WTC11 (cell line): Measurements from ENCODE around the gene FOXL1. TPM values are rescaled to one million over a fixed set of nuclear protein-coding genes. Genes with fewer than 3 reads are reported as not detected.

Experiments
- ATAC-seq: fragments of 200-7000 bp; cut with Tn5 transposase; 2 replicates; pipeline ENCODE4 v1.10.0; 2021; ENCODE audit warnings: mild to moderate bottlenecking, moderate library complexity
- CTCF ChIA-PET: fragments of 300-600 bp; sonication (Branson Sonifier 250); formaldehyde crosslinking; loops from one replicate; lab custom pipeline; 2021; ENCODE audit warnings: antibody characterized with exemption; lab: Charles Lee
- POLR2A ChIA-PET: fragments of 350-600 bp; sonication (Branson Sonifier 250); formaldehyde crosslinking; loops from one replicate; lab custom pipeline; 2021; ENCODE audit warnings: antibody characterized with exemption; lab: Charles Lee
- DNase-seq: peaks from one replicate; pipeline ENCODE4 v3.0.0; 2021; ENCODE audit warnings: low spot score
- H3K27ac Mint-ChIP-seq: 2 replicates; pipeline ENCODE4 v1.8.0; 2021; ENCODE audit warnings: mixed read lengths
- H3K27me3 Mint-ChIP-seq: 2 replicates; pipeline ENCODE4 v1.8.0; 2021; ENCODE audit warnings: low read depth, mild to moderate bottlenecking, moderate library complexity, mixed read lengths
- H3K36me3 Mint-ChIP-seq: 2 replicates; pipeline ENCODE4 v1.8.0; 2021; ENCODE audit warnings: mixed read lengths
- H3K4me1 Mint-ChIP-seq: 2 replicates; pipeline ENCODE4 v1.8.0; 2022; ENCODE audit warnings: mixed read lengths
- H3K4me3 Mint-ChIP-seq: 2 replicates; pipeline ENCODE4 v1.8.0; 2021; ENCODE audit warnings: mild to moderate bottlenecking, moderate library complexity, mixed read lengths
- H3K9me3 Mint-ChIP-seq: 2 replicates; pipeline ENCODE4 v1.8.0; 2021; ENCODE audit warnings: mixed read lengths
- CREM ChIP-seq: sonication (generic); formaldehyde crosslinking; IDR thresholded peaks from 2 replicates; pipeline ENCODE4 v1.8.1; 2022; ENCODE audit warnings: mild to moderate bottlenecking, missing genetic modification reagents, moderate library complexity
- FOXJ3 ChIP-seq: sonication (generic); formaldehyde crosslinking; IDR thresholded peaks from 2 replicates; pipeline ENCODE4 v1.9.0; 2021; ENCODE audit warnings: missing genetic modification reagents, mild to moderate bottlenecking, borderline replicate concordance
- GTF2I ChIP-seq: fragments of 250-450 bp; sonication (Bioruptor Pico); conservative IDR thresholded peaks from 2 replicates; pipeline ENCODE4 v1.4.0; 2021; ENCODE audit warnings: mild to moderate bottlenecking
- KAT7 ChIP-seq: sonication (generic); formaldehyde crosslinking; IDR thresholded peaks from 2 replicates; pipeline ENCODE4 v1.8.1; 2023; ENCODE audit warnings: missing genetic modification reagents, mild to moderate bottlenecking, borderline replicate concordance
- MXD4 ChIP-seq: fragments of 250-450 bp; sonication (Bioruptor Pico); IDR thresholded peaks from 2 replicates; pipeline ENCODE4 v1.8.0; 2021; ENCODE audit warnings: mild to moderate bottlenecking, moderate library complexity, borderline replicate concordance
- NR1H2 ChIP-seq: sonication (generic); formaldehyde crosslinking; IDR thresholded peaks from 2 replicates; pipeline ENCODE4 v1.9.0; 2021; ENCODE audit warnings: mild to moderate bottlenecking, moderate library complexity, missing genetic modification reagents
- OVOL2 ChIP-seq: fragments of 250-450 bp; sonication (Bioruptor Pico); IDR thresholded peaks from 2 replicates; pipeline ENCODE4 v1.9.0; 2021; ENCODE audit warnings: mild to moderate bottlenecking, borderline replicate concordance
- SMAD3 ChIP-seq: sonication (generic); formaldehyde crosslinking; IDR thresholded peaks from 2 replicates; pipeline ENCODE4 v1.8.0; 2022; ENCODE audit warnings: missing genetic modification reagents, mild to moderate bottlenecking, borderline replicate concordance
- SOX15 ChIP-seq: fragments of 250-450 bp; sonication (Bioruptor Pico); IDR thresholded peaks from 2 replicates; pipeline ENCODE4 v1.9.0; 2021; ENCODE audit warnings: mild to moderate bottlenecking
- ZNF138 ChIP-seq: sonication (generic); formaldehyde crosslinking; conservative IDR thresholded peaks from 2 replicates; pipeline ENCODE4 v1.8.1; 2022; ENCODE audit warnings: mild to moderate bottlenecking, moderate library complexity, missing genetic modification reagents
- ZNF263 ChIP-seq: sonication (generic); formaldehyde crosslinking; IDR thresholded peaks from 2 replicates; pipeline ENCODE4 v1.8.1; 2022; ENCODE audit warnings: low read depth, mild to moderate bottlenecking, moderate library complexity, missing genetic modification reagents
- ZNF317 ChIP-seq: sonication (generic); formaldehyde crosslinking; IDR thresholded peaks from 2 replicates; pipeline ENCODE4 v1.8.1; 2023; ENCODE audit warnings: low read depth, mild to moderate bottlenecking, moderate library complexity, missing genetic modification reagents, borderline replicate concordance
- ZNF396 ChIP-seq: fragments of 250-450 bp; sonication (Bioruptor Pico); IDR thresholded peaks from 2 replicates; pipeline ENCODE4 v1.8.0; 2021; ENCODE audit warnings: mild to moderate bottlenecking, moderate library complexity, borderline replicate concordance
- ZNF416 ChIP-seq: fragments of 250-450 bp; sonication (Bioruptor Pico); IDR thresholded peaks from 2 replicates; pipeline ENCODE4 v1.9.0; 2021; ENCODE audit warnings: mild to moderate bottlenecking, inconsistent platforms
- total RNA-seq: library from RNA; stranded (reverse); gene quantifications from 3 replicates; pipeline ENCODE4 v1.2.3, GENCODE V29; 2021
- TF ChIP-seq, protein P1 (sequence below): sonication (generic); formaldehyde crosslinking; IDR thresholded peaks from 2 replicates; pipeline ENCODE4 v1.8.0; 2022; ENCODE audit warnings: missing genetic modification reagents
- TF ChIP-seq, protein P2 (sequence below): sonication (generic); formaldehyde crosslinking; IDR thresholded peaks from 2 replicates; pipeline ENCODE4 v1.8.1; 2022; ENCODE audit warnings: missing genetic modification reagents, borderline replicate concordance
- TF ChIP-seq, protein P3 (sequence below): sonication (generic); formaldehyde crosslinking; IDR thresholded peaks from 2 replicates; pipeline ENCODE4 v1.8.1; 2022; ENCODE audit warnings: low read depth, missing genetic modification reagents, borderline replicate concordance
- TF ChIP-seq, protein P4 (sequence below): fragments of 250-450 bp; sonication (Bioruptor Pico); IDR thresholded peaks from 2 replicates; pipeline ENCODE4 v1.9.0; 2021; ENCODE audit warnings: mild to moderate bottlenecking
- TF ChIP-seq, protein P5 (sequence below): fragments of 250-450 bp; sonication (Bioruptor Pico); IDR thresholded peaks from 2 replicates; pipeline ENCODE4 v1.8.0; 2021; ENCODE audit warnings: mild to moderate bottlenecking

FOXL1 gene
- total RNA-seq, 1 experiment from 2014 or later: 0.33 TPM

DNA sequence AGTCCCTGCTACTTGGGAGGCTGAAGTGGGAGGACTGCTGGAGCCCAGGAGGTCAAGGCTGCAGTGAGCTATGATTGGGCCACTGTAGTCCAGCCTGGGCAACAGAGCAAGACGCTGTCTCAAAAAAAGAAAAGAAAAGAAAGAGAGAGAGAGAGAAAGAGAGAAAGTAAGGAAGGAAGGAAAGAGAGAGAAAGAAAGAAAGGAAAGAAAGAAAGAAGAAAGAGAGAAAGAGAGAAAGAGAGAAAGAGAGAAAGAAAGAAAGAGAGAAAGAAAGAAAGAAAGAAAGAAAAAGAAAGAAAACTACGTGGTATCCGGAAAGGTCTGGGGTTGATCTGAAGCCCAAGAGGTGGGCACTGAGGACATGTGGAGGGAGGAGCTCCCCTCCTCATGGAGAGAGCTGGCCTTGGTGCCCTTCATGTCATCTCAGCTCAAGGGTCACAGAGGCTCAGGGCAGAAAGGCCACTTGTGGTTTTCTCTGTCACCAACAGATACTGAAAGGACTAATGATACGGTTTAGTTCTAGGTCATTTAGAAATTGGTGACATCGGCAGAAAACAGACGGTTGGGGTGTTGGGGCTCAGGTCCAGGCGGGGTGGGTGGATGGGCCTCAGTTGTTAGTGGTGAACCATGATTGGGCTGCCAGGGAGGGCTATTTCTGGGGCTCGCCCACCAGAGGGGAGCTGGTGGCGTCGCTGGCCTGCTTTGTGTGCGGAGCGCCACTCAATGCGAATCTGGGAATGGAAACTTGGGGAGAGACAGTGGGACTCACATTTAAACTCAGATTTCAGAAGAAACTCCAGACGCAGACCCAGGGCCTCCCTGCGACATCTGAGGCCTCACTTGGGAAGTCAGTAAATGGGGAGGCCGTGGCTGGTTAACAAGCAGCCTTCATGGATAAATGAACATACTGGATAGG lies 44.6 kb downstream of the FOXL1 start:
- no peaks in the 10 kb centered on the region for H3K27me3 Mint-ChIP-seq
- CTCF ChIA-PET: interaction anchor here (1.1 kb wide), 1 partner anchor 424 kb away, joined by 3 read pairs; no protein-coding TSS in a partner anchor
- ATAC-seq: no peak
- DNase-seq: no peak
- H3K4me3 Mint-ChIP-seq: no peak overlapping the region
- peaks cover 8% of the 10 kb centered on the region for H3K4me1 Mint-ChIP-seq
- POLR2A ChIA-PET: no interaction called here
- H3K9me3 Mint-ChIP-seq: 0 out of 2 replicates have a peak, but pooled peaks cover 4% of the 10 kb centered on the region
- H3K36me3 Mint-ChIP-seq: no peaks in the 10 kb centered on the region
- TF ChIP-seq GTF2I (no peak), SOX15 (CRISPR knock-in tag) (no peak), MXD4 (CRISPR knock-in tag) (no peak), NR1H2 (CRISPR knock-in tag) (no peak), ZNF317 (no peak), FOXJ3 (CRISPR knock-in tag) (no peak), ZNF396 (CRISPR knock-in tag) (no peak), ZNF263 (CRISPR knock-in tag) (no peak), SMAD3 (CRISPR knock-in tag) (no peak)
- TF ChIP-seq, protein P1, sequence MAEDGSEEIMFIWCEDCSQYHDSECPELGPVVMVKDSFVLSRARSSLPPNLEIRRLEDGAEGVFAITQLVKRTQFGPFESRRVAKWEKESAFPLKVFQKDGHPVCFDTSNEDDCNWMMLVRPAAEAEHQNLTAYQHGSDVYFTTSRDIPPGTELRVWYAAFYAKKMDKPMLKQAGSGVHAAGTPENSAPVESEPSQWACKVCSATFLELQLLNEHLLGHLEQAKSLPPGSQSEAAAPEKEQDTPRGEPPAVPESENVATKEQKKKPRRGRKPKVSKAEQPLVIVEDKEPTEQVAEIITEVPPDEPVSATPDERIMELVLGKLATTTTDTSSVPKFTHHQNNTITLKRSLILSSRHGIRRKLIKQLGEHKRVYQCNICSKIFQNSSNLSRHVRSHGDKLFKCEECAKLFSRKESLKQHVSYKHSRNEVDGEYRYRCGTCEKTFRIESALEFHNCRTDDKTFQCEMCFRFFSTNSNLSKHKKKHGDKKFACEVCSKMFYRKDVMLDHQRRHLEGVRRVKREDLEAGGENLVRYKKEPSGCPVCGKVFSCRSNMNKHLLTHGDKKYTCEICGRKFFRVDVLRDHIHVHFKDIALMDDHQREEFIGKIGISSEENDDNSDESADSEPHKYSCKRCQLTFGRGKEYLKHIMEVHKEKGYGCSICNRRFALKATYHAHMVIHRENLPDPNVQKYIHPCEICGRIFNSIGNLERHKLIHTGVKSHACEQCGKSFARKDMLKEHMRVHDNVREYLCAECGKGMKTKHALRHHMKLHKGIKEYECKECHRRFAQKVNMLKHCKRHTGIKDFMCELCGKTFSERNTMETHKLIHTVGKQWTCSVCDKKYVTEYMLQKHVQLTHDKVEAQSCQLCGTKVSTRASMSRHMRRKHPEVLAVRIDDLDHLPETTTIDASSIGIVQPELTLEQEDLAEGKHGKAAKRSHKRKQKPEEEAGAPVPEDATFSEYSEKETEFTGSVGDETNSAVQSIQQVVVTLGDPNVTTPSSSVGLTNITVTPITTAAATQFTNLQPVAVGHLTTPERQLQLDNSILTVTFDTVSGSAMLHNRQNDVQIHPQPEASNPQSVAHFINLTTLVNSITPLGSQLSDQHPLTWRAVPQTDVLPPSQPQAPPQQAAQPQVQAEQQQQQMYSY (CRISPR knock-in tag): no peak
- TF ChIP-seq, protein P2, sequence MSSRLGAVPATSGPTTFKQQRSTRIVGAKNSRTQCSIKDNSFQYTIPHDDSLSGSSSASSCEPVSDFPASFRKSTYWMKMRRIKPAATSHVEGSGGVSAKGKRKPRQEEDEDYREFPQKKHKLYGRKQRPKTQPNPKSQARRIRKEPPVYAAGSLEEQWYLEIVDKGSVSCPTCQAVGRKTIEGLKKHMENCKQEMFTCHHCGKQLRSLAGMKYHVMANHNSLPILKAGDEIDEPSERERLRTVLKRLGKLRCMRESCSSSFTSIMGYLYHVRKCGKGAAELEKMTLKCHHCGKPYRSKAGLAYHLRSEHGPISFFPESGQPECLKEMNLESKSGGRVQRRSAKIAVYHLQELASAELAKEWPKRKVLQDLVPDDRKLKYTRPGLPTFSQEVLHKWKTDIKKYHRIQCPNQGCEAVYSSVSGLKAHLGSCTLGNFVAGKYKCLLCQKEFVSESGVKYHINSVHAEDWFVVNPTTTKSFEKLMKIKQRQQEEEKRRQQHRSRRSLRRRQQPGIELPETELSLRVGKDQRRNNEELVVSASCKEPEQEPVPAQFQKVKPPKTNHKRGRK (CRISPR knock-in tag): no peak
- TF ChIP-seq, protein P3, sequence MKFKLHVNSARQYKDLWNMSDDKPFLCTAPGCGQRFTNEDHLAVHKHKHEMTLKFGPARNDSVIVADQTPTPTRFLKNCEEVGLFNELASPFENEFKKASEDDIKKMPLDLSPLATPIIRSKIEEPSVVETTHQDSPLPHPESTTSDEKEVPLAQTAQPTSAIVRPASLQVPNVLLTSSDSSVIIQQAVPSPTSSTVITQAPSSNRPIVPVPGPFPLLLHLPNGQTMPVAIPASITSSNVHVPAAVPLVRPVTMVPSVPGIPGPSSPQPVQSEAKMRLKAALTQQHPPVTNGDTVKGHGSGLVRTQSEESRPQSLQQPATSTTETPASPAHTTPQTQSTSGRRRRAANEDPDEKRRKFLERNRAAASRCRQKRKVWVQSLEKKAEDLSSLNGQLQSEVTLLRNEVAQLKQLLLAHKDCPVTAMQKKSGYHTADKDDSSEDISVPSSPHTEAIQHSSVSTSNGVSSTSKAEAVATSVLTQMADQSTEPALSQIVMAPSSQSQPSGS (CRISPR knock-in tag): no peak
- TF ChIP-seq, protein P4, sequence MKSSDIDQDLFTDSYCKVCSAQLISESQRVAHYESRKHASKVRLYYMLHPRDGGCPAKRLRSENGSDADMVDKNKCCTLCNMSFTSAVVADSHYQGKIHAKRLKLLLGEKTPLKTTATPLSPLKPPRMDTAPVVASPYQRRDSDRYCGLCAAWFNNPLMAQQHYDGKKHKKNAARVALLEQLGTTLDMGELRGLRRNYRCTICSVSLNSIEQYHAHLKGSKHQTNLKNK (CRISPR knock-in tag): no peak
- no peak overlapping the region for H3K27ac Mint-ChIP-seq

DNA sequence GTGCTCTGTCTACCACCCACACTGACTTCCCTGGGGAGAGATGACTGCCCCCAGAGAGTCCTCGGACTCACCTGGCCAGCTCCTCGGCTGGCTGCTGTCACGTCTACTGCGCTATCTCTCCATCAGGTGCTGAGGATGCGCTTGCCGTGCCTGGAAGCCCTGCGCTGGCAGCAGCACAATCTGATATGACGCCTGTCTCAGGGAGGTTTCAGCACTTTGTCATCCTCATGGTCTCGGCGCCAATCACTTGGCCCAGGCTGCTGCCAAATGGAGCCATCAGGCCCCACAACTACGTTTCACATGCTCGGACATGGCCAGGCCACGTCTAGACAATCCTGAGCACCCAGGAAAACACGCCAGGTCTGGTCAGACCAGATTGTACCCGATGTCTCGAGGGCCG lies 46.7 kb downstream of the FOXL1 start:
- H3K27me3 Mint-ChIP-seq: no peaks in the 10 kb centered on the region
- no peak for ATAC-seq
- TF ChIP-seq KAT7 (CRISPR knock-in tag) (no peak), ZNF416 (CRISPR knock-in tag) (no peak), ZNF317 (no peak), OVOL2 (CRISPR knock-in tag) (no peak), CREM (CRISPR knock-in tag) (no peak), ZNF138 (CRISPR knock-in tag) (no peak)
- TF ChIP-seq, protein P2 (CRISPR knock-in tag): no peak
- TF ChIP-seq, protein P1 (CRISPR knock-in tag): no peak
- TF ChIP-seq, protein P5, sequence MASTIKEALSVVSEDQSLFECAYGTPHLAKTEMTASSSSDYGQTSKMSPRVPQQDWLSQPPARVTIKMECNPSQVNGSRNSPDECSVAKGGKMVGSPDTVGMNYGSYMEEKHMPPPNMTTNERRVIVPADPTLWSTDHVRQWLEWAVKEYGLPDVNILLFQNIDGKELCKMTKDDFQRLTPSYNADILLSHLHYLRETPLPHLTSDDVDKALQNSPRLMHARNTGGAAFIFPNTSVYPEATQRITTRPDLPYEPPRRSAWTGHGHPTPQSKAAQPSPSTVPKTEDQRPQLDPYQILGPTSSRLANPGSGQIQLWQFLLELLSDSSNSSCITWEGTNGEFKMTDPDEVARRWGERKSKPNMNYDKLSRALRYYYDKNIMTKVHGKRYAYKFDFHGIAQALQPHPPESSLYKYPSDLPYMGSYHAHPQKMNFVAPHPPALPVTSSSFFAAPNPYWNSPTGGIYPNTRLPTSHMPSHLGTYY (CRISPR knock-in tag): no peak

More for the DNA sequence above, 46.7 kb downstream of the FOXL1 start:
- ChIA-PET CTCF (no interaction called here), POLR2A (no interaction called here)
- DNase-seq: no peak
- no peaks in the 10 kb centered on the region for H3K4me1 Mint-ChIP-seq
- no peak overlapping the region for H3K4me3 Mint-ChIP-seq
- H3K27ac Mint-ChIP-seq: no peak overlapping the region
- H3K9me3 Mint-ChIP-seq: 0 out of 2 replicates have a peak, but pooled peaks cover 4% of the 10 kb centered on the region
- H3K36me3 Mint-ChIP-seq: no peaks in the 10 kb centered on the region
